Body of pancreas (tissue), 4 donors: ENCODE results near the gene C5orf63.

Source experiments
- POLR2A ChIP-seq, 3 donors: fragments of 450-650 bp; IDR thresholded peaks; one replicate each; pipeline ENCODE4 v1.6.1; 2016; ENCODE audit warnings: antibody characterized with exemption in 3 of 3, mild to moderate bottlenecking in 2 of 3
- TF ChIP-seq, protein P1 (sequence below), 7 experiments: fragments of 450-650 bp in 4 of 7; fragments of 200-600 bp in 3 of 7; sonication (generic) in 3 of 7; IDR thresholded peaks; one replicate each; pipeline ENCODE4 v1.5.1; 2016 to 2019; ENCODE audit warnings: antibody characterized with exemption in 7 of 7

- TF ChIP-seq POLR2A (IDR thresholded peaks at IDR 0.05): no peak
- TF ChIP-seq, protein P1, sequence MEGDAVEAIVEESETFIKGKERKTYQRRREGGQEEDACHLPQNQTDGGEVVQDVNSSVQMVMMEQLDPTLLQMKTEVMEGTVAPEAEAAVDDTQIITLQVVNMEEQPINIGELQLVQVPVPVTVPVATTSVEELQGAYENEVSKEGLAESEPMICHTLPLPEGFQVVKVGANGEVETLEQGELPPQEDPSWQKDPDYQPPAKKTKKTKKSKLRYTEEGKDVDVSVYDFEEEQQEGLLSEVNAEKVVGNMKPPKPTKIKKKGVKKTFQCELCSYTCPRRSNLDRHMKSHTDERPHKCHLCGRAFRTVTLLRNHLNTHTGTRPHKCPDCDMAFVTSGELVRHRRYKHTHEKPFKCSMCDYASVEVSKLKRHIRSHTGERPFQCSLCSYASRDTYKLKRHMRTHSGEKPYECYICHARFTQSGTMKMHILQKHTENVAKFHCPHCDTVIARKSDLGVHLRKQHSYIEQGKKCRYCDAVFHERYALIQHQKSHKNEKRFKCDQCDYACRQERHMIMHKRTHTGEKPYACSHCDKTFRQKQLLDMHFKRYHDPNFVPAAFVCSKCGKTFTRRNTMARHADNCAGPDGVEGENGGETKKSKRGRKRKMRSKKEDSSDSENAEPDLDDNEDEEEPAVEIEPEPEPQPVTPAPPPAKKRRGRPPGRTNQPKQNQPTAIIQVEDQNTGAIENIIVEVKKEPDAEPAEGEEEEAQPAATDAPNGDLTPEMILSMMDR (IDR thresholded peaks at IDR 0.05): no peak
Measured at GRCh38 chr5:127092690-127093089, 19.4 kb upstream of the C5orf63 start.
